GM21717 (cell line): ENCODE data around the gene CEACAM8.
"Not testable (repeated sequence)": the region's sequence is repeated elsewhere in the genome, so short reads cannot be mapped to it uniquely, and the experiment has no call there.

ENCODE experiments used
- ATAC-seq: cut with Tn5 transposase; IDR thresholded peaks from one replicate; pipeline ENCODE4 v1.9.1; 2021; ENCODE audit warnings: mild to moderate bottlenecking, moderate library complexity; ENCODE audit not compliant: unreplicated experiment

Gene CEACAM8

GRCh38 chr19:42576241-42576640, 18.5 kb downstream of the CEACAM8 start:
- no peak for ATAC-seq

DNA sequence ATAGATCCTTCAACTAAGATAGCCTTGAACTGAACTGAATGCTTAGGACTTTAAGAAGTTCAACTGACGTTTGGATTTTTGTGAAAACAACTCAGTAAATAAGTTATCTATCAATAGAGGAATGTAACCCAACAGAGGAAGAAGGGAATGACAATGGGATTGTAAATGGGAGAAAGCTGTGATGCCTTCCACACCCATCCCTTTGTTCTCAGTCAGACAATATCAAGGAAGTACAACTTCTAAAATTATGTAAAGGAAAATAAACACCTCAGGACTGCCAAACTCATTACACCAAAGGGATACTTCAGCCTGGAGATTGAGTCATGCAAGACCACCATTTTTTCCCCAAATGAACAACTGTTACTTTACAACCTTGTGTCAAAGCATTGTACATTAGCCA, 21.1 kb downstream of the CEACAM8 start:
- ATAC-seq = no peak

DNA sequence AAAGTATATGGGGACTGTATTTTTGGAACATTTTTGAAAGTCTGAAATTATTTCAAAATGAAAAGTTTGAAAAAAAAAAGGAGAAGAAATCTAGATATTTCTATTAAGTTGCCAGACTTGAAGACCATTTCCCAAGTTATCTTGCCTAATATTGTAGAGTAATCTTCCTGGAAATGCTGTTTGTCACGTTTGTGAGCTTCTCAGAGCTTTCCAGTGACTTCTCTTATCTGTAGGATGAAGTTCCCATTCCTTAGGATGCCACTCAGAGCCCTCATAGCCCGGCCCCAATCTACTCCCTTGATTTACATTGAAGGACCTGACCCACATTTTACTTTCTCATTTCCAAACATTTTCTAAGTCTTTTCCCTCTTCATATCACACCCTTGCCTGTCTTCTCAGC, 23.6 kb downstream of the CEACAM8 start:
- no peak for ATAC-seq

DNA sequence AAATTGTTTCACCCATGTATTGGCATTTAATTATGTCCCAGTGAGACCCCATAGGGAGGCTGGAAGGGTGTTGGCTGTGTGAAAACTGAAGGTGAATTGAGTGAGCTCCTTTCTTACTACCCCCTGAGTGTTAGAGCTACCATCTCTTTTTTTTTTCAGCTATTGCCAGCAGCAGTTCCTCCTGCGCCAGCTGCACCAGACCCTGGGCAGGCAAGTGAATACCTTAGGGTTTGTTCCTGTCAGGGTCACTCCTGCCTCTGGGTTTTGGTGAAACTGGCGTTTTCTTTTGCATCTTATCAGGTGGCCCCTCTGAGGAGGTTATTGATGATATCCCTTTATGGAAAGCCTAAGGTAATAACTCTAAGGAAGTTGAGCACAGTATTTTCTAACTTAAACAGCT, 25.5 kb downstream of the CEACAM8 start:
- no peak for ATAC-seq

GRCh38 chr19:42568006-42568405, 26.7 kb downstream of the CEACAM8 start:
- ATAC-seq = no peak

GRCh38 chr19:42567567-42567966, 27.2 kb downstream of the CEACAM8 start:
- no peak for ATAC-seq

DNA sequence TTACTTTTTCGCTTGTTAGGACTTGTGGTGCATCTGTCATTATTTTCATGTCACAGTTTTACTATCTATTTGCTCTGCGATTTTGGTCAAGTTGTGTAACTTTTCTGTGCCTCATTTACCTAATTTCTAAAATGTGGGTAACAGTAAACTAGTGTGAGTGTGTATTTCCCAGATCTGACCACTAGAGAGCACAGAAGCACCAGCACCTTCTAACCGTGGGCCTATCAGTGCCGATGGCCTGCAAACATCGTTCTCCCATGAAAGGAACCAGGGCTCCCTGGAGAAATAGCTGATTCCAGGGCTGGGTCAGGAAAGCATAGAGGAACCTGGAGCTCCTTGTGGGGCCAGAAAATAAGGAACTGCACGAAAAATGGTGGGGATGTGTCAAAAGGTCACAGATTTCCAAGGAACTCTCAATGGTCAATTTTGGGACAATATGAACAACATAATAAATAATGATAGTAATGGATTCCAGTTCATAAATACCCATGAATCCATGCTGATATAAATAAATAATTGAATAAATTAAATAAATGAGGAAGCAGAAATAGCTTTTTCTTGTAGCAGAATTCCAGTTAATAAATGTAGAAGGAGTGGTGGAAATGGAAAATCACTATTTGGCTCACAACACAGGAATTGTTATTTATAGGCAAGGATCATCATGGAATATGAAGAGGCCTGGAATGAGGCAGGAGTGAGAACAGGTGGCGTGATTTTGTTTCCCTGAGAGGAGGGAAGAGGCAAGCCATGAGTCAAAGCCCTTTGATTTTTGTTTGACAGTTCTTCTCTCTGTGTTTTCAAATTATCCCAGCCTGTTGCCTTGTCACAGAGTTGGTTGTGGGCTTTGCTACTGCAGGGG, 31.1 kb downstream of the CEACAM8 start:
- no peak for ATAC-seq

- no peak for ATAC-seq
Observed at GRCh38 chr19:42561512-42561911, 33.2 kb downstream of the CEACAM8 start.

- ATAC-seq = no peak
Observed at GRCh38 chr19:42560731-42561130, 34.0 kb downstream of the CEACAM8 start.

GRCh38 chr19:42558450-42559150, 36.1 kb downstream of the CEACAM8 start:
- no peak for ATAC-seq

DNA sequence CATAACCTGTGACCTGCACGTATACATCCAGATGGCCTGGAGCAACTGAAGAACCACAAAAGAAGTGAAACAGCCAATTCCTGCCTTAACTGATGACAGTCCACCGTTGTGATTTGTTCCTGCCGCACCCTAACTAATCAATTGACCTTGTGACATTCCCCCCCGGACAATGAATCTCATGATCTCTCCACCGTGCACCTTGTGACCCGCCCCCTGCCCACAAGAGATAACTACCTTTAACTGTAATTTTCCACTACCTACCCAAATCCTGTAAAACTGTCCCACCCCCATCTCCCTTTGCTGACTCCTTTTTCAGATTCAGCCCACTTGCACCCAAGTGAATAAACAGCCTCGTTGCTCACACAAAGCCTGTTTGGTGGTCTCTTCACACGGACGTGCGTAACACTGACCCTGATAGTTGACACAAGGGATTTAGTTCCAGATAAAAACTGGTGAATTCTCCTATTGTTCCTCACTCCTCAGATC, 37.3 kb downstream of the CEACAM8 start:
- ATAC-seq = not testable (repeated sequence)

GRCh38 chr19:42555801-42556200, 38.9 kb downstream of the CEACAM8 start:
- no peak for ATAC-seq

- no peak for ATAC-seq
Observed at GRCh38 chr19:42555317-42555716, 39.4 kb downstream of the CEACAM8 start.

DNA sequence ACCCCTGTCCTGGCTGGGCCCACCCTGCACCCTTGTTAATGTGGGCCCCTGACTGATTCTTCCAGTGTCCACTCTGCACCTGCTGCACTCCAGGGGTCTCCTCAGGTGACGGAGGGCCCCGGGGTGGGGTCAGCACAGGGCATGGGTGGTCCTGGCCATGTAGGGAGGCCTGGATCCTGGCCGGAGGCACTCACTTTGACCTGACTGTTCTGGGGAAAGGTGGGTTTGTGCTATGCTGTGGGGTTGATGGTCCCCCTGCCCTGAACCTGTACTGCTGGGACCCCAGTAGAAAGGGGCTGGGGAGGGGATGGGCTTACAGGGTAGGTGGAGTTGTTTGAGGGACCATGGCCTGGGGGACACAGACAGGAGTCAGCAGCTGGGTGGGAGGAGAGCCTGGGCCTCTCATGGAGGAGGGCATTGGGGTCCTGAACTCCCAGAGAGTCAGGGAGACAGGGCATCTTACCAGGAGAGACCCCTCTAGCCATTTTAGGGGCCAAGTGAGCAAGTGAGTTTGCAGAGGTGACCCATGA, 40.6 kb downstream of the CEACAM8 start:
- ATAC-seq = no peak

- no peak for ATAC-seq
Observed at GRCh38 chr19:42553292-42554045, 41.3 kb downstream of the CEACAM8 start.

- no peak for ATAC-seq
Observed at GRCh38 chr19:42552086-42553065, 42.3 kb downstream of the CEACAM8 start.

- not testable (repeated sequence) for ATAC-seq
Observed at GRCh38 chr19:42550521-42550920, 44.2 kb downstream of the CEACAM8 start.

DNA sequence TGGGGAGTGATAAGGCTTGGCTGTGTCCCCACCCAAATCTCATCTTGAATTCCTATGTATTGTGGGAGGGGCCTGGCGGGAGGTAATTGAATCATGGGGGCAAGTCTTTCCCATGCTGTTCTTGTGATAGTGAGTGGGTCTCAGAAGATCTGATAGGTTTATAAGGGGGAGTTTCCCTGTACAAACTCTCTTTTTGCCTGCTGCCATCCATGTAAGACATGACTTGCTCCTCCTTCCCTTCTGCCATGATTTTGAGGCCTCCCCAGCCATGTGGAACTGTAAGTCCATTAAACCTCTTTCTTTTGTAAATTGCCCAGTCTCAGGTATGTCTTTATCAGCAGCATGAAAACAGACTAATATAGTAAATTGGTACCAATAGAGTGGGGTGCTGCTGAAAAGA, 45.7 kb downstream of the CEACAM8 start:
- ATAC-seq = not testable (repeated sequence)

DNA sequence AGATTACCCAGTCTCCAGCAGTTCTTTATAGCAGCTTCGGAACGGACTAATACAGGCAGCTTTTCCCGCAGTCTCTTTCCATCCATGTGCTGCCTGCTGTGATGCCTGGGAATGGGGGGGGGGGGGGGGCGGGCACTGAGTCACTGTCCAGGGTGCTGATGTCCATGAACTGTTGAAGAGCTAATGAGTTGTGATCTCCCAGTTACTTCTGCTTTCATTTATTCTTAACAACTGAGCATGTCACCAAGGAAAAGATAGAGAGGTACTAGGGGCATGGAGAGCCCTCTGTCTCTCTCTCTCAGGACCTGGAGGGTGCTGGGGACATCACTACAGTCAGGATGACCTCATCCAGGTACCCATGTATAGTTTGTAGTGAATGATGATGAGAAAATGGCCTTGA, 46.2 kb downstream of the CEACAM8 start:
- no peak for ATAC-seq

- no peak for ATAC-seq
Observed at GRCh38 chr19:42547929-42548328, 46.8 kb downstream of the CEACAM8 start.
